Measurements from ENCODE around the gene SGPL1. TPM values are rescaled to one million over a fixed set of nuclear protein-coding genes. Genes with fewer than 3 reads are reported as not detected.

Gene SGPL1
- total RNA-seq, 1 experiment from 2014 or later: 69.4 TPM

GRCh38 chr10:70921285-70921684, 105.5 kb downstream of the SGPL1 start (continued):
- TF ChIP-seq, protein P1, sequence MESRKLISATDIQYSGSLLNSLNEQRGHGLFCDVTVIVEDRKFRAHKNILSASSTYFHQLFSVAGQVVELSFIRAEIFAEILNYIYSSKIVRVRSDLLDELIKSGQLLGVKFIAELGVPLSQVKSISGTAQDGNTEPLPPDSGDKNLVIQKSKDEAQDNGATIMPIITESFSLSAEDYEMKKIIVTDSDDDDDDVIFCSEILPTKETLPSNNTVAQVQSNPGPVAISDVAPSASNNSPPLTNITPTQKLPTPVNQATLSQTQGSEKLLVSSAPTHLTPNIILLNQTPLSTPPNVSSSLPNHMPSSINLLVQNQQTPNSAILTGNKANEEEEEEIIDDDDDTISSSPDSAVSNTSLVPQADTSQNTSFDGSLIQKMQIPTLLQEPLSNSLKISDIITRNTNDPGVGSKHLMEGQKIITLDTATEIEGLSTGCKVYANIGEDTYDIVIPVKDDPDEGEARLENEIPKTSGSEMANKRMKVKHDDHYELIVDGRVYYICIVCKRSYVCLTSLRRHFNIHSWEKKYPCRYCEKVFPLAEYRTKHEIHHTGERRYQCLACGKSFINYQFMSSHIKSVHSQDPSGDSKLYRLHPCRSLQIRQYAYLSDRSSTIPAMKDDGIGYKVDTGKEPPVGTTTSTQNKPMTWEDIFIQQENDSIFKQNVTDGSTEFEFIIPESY (IDR thresholded peaks at IDR 0.05; ENCODE audit: extremely low read depth, insufficient replicate concordance, low read length): no peak
- TF ChIP-seq EGR1 (IDR thresholded peaks at IDR 0.05; ENCODE audit: low read depth): no peak

- DNase-seq (ENCODE audit: low read depth, low spot score) (no peak), ATAC-seq (peak; percentile 26; the same call in 1 of the 2 replicates)
- peak overlapping the region; percentile 22 for H3K4me2 ChIP-seq (ENCODE audit: low read length)
- intact Hi-C loops (cut with micrococcal nuclease): loop anchor here (2.0 kb wide), 1 partner anchor 361 kb away; no protein-coding TSS in a partner anchor
- BruUV-seq (replicated peaks): no TSS peak
- no peak overlapping the region for H3K4me3 ChIP-seq (replicated peaks in 1 of 2; ENCODE audit: low read depth in 1 of 2, low read length in 2 of 2)
- TF ChIP-seq POLR2AphosphoS5 (IDR thresholded peaks at IDR 0.05; ENCODE audit: low read depth, low read length): no peak
- TF ChIP-seq SP1 (IDR thresholded peaks at IDR 0.05; ENCODE audit: low read depth): no peak
- TF ChIP-seq SRF (IDR thresholded peaks at IDR 0.05; ENCODE audit: low read depth): no peak
- no peak for TF ChIP-seq CTCF (IDR thresholded peaks at IDR 0.05 in 2 of 3, conservative IDR thresholded peaks at IDR 0.05 in 1 of 3; ENCODE audit: borderline replicate concordance in 1 of 3, insufficient read depth in 1 of 3, low read depth in 2 of 3, low read length in 2 of 3)
- no peak for TF ChIP-seq REST (IDR thresholded peaks at IDR 0.05; ENCODE audit: low read depth)
- TF ChIP-seq TCF7L2 (IDR thresholded peaks at IDR 0.05; ENCODE audit: borderline replicate concordance, extremely low read depth, insufficient read depth, insufficient read length): no peak
- H3K9ac ChIP-seq (ENCODE audit: low read length): no peak overlapping the region
- no peak overlapping the region for H2AFZ ChIP-seq (ENCODE audit: low read depth, low read length, poor library complexity, severe bottlenecking)
- no peaks in the 10 kb centered on the region for H4K20me1 ChIP-seq (ENCODE audit: insufficient read depth)
- CTCF ChIA-PET: interaction anchor here (0.7 to 1.8 kb wide), 3 partner anchors 21 to 361 kb away, joined by 3 to 7 read pairs (median 4); no protein-coding TSS in a partner anchor
- H3K4me1 ChIP-seq (ENCODE audit: control insufficient read depth in 1 of 2, insufficient read depth in 2 of 2, low read length in 2 of 2): peaks cover 34 to 36% of the 10 kb centered on the region in 2 experiments
- H3K9me3 ChIP-seq (ENCODE audit: control insufficient read depth in 1 of 2, insufficient read depth in 1 of 2, low read depth in 1 of 2, low read length in 2 of 2): no peaks in the 10 kb centered on the region
- no peaks in the 10 kb centered on the region for H3K79me2 ChIP-seq (ENCODE audit: insufficient read depth, low read length)
- RAD21 ChIA-PET (ENCODE audit: low non-redundant PET in 1 of 2, low total read pairs in 2 of 2, uncharacterized antibody in 2 of 2, unreplicated experiment in 2 of 2): no interaction called here
- H3K27me3 ChIP-seq (ENCODE audit: insufficient read depth, low read length): no peaks in the 10 kb centered on the region
- H3K27ac ChIP-seq (ENCODE audit: low read depth, low read length): no peak overlapping the region
- no peaks in the 10 kb centered on the region for H3K36me3 ChIP-seq (ENCODE audit: control insufficient read depth in 1 of 2, insufficient read depth in 2 of 2, low read length in 2 of 2)
- POLR2A ChIA-PET: interaction anchor here (1.4 kb wide), 1 partner anchor 292 kb away, joined by 4 read pairs; no protein-coding TSS in a partner anchor
- no peaks in the 10 kb centered on the region for H3K9me2 ChIP-seq (ENCODE audit: insufficient read depth)
These were observed 107.9 kb downstream of the SGPL1 start for GRCh38 chr10:70923696-70924095.

Measured in HCT116 (cell line).